ENCODE results near the gene SYNE4. TPM values are rescaled to one million over a fixed set of nuclear protein-coding genes. Genes with fewer than 3 reads are reported as not detected.

Gene SYNE4
- total RNA-seq, 1 experiment from 2014 or later = 48.5 TPM

DNA sequence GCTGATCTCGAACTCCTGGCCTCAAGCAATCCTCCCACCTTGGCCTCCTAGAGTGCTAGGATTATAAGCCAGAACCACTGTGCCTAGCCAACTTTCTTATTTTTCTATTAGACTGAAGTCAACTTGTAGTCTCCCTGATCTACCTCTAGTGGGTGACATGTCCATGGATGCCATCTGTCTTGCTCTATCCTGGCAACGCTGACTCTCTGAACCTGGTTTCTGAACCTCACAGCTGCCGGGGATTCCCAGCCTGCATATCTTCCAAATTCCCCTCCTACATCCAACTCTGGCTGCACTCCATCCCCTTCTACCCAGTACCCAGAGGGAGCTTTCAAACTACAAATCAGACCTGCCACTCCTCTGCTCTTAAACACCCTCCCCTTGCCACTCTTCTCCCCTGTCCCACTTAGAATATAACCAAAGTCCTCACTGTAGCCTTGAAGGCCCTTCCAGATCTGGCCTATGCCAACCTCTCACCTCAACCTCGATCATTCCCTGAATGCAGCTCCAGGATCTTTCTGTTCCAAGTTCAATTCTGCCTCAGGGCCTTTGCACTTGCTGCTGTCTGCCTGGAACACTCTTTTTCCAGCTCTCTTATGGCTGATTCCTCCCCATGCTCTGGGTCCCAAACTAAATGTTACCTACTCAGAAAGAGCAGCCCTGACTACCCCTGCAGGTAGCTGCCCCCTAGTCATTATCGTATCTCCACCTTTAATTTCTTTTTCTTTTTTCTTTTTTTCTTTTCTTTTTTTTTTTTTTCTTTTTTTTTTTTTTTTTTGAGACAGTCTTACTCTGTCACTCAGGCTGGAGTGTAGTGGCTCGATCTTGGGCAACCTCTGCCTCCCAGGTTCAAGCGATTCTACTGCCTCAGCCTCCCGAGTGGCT is 21.9 kb upstream of the SYNE4 start:
- peaks cover 24% of the 10 kb centered on the region for H3K36me3 Mint-ChIP-seq (ENCODE audit: insufficient read depth, unreplicated experiment)
- no peak for DNase-seq
- peaks cover 8% of the 10 kb centered on the region for H3K4me1 Mint-ChIP-seq (ENCODE audit: low read depth, unreplicated experiment)
- Histone ChIP-seq H3K9me3 (no peaks in the 10 kb centered on the region), H3K27me3 (replicated peaks; ENCODE audit: control insufficient read depth, insufficient read depth, low read length) (no peaks in the 10 kb centered on the region), H3K4me1 (no peaks in the 10 kb centered on the region; the same call in 1 of the 2 replicates), H3K36me3 (ENCODE audit: control insufficient read depth, insufficient read depth, low read length) (peaks cover 2% of the 10 kb centered on the region; the same call in 1 of the 2 replicates), H3K4me3 (ENCODE audit: low read depth, low read length) (no peak overlapping the region)
- H3K27ac Mint-ChIP-seq (ENCODE audit: unreplicated experiment) = no peak overlapping the region
- intact Hi-C loops (cut with micrococcal nuclease; ENCODE audit: unreplicated experiment) = no loop called here
- H3K4me3 Mint-ChIP-seq (ENCODE audit: unreplicated experiment) = no peak overlapping the region
- CTCF ChIA-PET = interaction anchor here (1.2 kb wide), 1 partner anchor 23 kb away, joined by 3 read pairs; no protein-coding TSS in a partner anchor
- no TSS peak for BruUV-seq (replicated peaks)
- H3K9me3 Mint-ChIP-seq (ENCODE audit: unreplicated experiment) = no peaks in the 10 kb centered on the region
- no peaks in the 10 kb centered on the region for H3K27me3 Mint-ChIP-seq (ENCODE audit: insufficient read depth, unreplicated experiment)
- TF ChIP-seq, protein P1, sequence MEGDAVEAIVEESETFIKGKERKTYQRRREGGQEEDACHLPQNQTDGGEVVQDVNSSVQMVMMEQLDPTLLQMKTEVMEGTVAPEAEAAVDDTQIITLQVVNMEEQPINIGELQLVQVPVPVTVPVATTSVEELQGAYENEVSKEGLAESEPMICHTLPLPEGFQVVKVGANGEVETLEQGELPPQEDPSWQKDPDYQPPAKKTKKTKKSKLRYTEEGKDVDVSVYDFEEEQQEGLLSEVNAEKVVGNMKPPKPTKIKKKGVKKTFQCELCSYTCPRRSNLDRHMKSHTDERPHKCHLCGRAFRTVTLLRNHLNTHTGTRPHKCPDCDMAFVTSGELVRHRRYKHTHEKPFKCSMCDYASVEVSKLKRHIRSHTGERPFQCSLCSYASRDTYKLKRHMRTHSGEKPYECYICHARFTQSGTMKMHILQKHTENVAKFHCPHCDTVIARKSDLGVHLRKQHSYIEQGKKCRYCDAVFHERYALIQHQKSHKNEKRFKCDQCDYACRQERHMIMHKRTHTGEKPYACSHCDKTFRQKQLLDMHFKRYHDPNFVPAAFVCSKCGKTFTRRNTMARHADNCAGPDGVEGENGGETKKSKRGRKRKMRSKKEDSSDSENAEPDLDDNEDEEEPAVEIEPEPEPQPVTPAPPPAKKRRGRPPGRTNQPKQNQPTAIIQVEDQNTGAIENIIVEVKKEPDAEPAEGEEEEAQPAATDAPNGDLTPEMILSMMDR (IDR thresholded peaks at IDR 0.05; ENCODE audit: insufficient read depth in 1 of 2, low read depth in 1 of 2, low read length in 1 of 2, severe bottlenecking in 1 of 2, unreplicated experiment in 1 of 2) = peak in 1 of 2 experiments; percentile 6
- POLR2A ChIA-PET = no interaction called here

DNA sequence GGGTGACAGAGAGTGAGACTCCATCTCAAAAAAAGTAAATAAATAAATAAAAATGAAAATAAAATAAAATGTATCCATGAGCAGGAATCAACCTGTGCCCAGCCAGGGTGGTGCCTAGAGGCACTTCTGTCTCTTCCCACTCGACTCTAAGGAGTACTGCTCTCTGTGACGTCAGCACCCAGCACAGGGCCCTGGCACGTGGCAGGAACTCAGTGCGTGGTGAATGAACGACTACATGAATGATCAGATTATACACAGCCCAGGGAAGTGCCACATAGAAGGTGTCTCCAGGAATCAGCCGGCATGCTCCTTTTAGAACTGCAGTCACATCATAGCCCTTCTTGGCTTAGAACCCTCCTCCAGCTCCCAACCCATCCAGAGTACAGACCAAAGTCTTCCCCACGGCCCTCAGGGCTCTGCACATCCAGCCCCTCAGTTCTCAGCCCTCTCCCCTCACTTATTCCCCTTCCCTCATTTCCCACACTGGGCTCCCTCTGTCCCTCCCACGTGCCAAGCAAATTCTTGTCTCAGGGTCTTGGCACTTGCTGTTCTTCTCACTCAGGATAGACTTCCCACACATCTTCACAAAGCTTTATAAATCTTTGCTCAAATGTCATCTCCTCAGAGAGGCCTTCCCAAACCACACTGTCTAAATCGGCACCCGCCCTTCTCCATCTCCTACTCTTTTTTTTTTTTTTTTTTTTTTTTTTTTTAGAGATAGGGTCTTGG is 19.9 kb upstream of the SYNE4 start:
- Histone ChIP-seq H3K9me3 (no peaks in the 10 kb centered on the region), H3K4me1 (no peaks in the 10 kb centered on the region), H3K36me3 (ENCODE audit: control insufficient read depth, insufficient read depth, low read length) (no peaks in the 10 kb centered on the region; the same call in 1 of the 2 replicates), H3K27me3 (replicated peaks; ENCODE audit: control insufficient read depth, insufficient read depth, low read length) (no peaks in the 10 kb centered on the region), H3K4me3 (ENCODE audit: low read depth, low read length) (no peak overlapping the region)
- no peak overlapping the region for H3K27ac Mint-ChIP-seq (ENCODE audit: unreplicated experiment)
- H3K27me3 Mint-ChIP-seq (ENCODE audit: insufficient read depth, unreplicated experiment) = no peaks in the 10 kb centered on the region
- H3K4me3 Mint-ChIP-seq (ENCODE audit: unreplicated experiment) = no peak overlapping the region
- no peaks in the 10 kb centered on the region for H3K9me3 Mint-ChIP-seq (ENCODE audit: unreplicated experiment)
- no TSS peak for BruUV-seq (replicated peaks)
- TF ChIP-seq, protein P1 (IDR thresholded peaks at IDR 0.05; ENCODE audit: insufficient read depth in 1 of 2, low read depth in 1 of 2, low read length in 1 of 2, severe bottlenecking in 1 of 2, unreplicated experiment in 1 of 2) = no peak
- DNase-seq = no peak
- intact Hi-C loops (cut with micrococcal nuclease; ENCODE audit: unreplicated experiment) = no loop called here
- POLR2A ChIA-PET = no interaction called here
- peaks cover 5% of the 10 kb centered on the region for H3K4me1 Mint-ChIP-seq (ENCODE audit: low read depth, unreplicated experiment)
- CTCF ChIA-PET = no interaction called here
- peaks cover 19% of the 10 kb centered on the region for H3K36me3 Mint-ChIP-seq (ENCODE audit: insufficient read depth, unreplicated experiment)

DNA sequence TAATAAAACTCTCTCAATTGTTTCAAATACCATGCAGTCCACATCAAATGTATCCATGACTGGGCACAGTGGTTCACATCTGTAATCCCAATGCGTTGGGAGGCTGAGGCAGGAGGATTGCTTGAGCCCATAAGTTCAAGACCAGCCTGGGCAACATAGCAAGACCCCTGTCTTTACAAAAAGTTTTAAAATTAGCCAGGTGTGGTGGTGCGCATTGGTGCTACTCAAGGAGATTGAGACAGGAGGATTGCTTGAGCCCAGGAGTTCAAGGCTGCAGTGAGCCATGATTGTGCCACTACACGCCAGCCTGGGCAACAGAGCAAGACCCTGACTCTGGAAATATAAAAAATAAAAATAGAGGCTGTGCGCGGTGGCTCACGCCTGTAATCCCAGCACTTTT is 19.1 kb upstream of the SYNE4 start:
- intact Hi-C loops (cut with micrococcal nuclease; ENCODE audit: unreplicated experiment) = no loop called here
- Histone ChIP-seq H3K27me3 (replicated peaks; ENCODE audit: control insufficient read depth, insufficient read depth, low read length) (no peaks in the 10 kb centered on the region), H3K4me3 (ENCODE audit: low read depth, low read length) (no peak overlapping the region), H3K4me1 (no peaks in the 10 kb centered on the region), H3K36me3 (ENCODE audit: control insufficient read depth, insufficient read depth, low read length) (no peaks in the 10 kb centered on the region; the same call in 1 of the 2 replicates), H3K9me3 (no peaks in the 10 kb centered on the region)
- Mint-ChIP-seq H3K27ac (ENCODE audit: unreplicated experiment) (no peak overlapping the region), H3K36me3 (ENCODE audit: insufficient read depth, unreplicated experiment) (peaks cover 25% of the 10 kb centered on the region), H3K4me3 (ENCODE audit: unreplicated experiment) (no peak overlapping the region), H3K4me1 (ENCODE audit: low read depth, unreplicated experiment) (peaks cover 5% of the 10 kb centered on the region), H3K9me3 (ENCODE audit: unreplicated experiment) (no peaks in the 10 kb centered on the region), H3K27me3 (ENCODE audit: insufficient read depth, unreplicated experiment) (no peaks in the 10 kb centered on the region)
- no TSS peak for BruUV-seq (replicated peaks)
- TF ChIP-seq, protein P1 (IDR thresholded peaks at IDR 0.05; ENCODE audit: insufficient read depth in 1 of 2, low read depth in 1 of 2, low read length in 1 of 2, severe bottlenecking in 1 of 2, unreplicated experiment in 1 of 2) = no peak
- POLR2A ChIA-PET = no interaction called here
- no peak for DNase-seq
- CTCF ChIA-PET = no interaction called here

All from Caco-2 (cell line).